Medulla oblongata (tissue), 1 donor: ENCODE measurements around the gene LTBP4.
"Not testable (repeated sequence)": the region's sequence is repeated elsewhere in the genome, so short reads cannot be mapped to it uniquely, and the experiment has no call there.

Source experiments
- DNase-seq: peaks from one replicate; pipeline ENCODE4 v3.0.0-alpha.2; 2015; ENCODE audit errors: extremely low spot score

The LTBP4 gene

GRCh38 chr19:40627486-40628279 lies 26.5 kb downstream of the LTBP4 start:
- DNase-seq = no peak

- DNase-seq = no peak
Measured at GRCh38 chr19:40629346-40629745, 28.2 kb downstream of the LTBP4 start.

- no peak for DNase-seq
Measured at GRCh38 chr19:40630571-40631160, 29.5 kb downstream of the LTBP4 start.

GRCh38 chr19:40632311-40633036 lies 31.3 kb downstream of the LTBP4 start:
- DNase-seq = no peak

- no peak for DNase-seq
Measured at GRCh38 chr19:40633207-40633606, 32.0 kb downstream of the LTBP4 start.

GRCh38 chr19:40638327-40638726 lies 37.2 kb downstream of the LTBP4 start:
- DNase-seq = no peak

GRCh38 chr19:40639638-40639982 lies 38.4 kb downstream of the LTBP4 start:
- no peak for DNase-seq

- DNase-seq = no peak
Measured at GRCh38 chr19:40640744-40641143, 39.6 kb downstream of the LTBP4 start.

- DNase-seq = no peak
Measured at GRCh38 chr19:40641281-40641680, 40.1 kb downstream of the LTBP4 start.

GRCh38 chr19:40642051-40642706 lies 41.0 kb downstream of the LTBP4 start:
- DNase-seq = no peak

- DNase-seq = no peak
Measured at GRCh38 chr19:40642757-40643305, 41.7 kb downstream of the LTBP4 start.

- no peak for DNase-seq
Measured at GRCh38 chr19:40646743-40647254, 45.6 kb downstream of the LTBP4 start.

- not testable (repeated sequence) for DNase-seq
Measured at GRCh38 chr19:40649903-40650675, 48.9 kb downstream of the LTBP4 start.

GRCh38 chr19:40650749-40651305 lies 49.7 kb downstream of the LTBP4 start:
- no peak for DNase-seq

- not testable (repeated sequence) for DNase-seq
Measured at GRCh38 chr19:40652303-40652702, 51.1 kb downstream of the LTBP4 start.

GRCh38 chr19:40655684-40656083 lies 54.5 kb downstream of the LTBP4 start:
- not testable (repeated sequence) for DNase-seq

GRCh38 chr19:40658031-40658430 lies 56.9 kb downstream of the LTBP4 start:
- DNase-seq = no peak

GRCh38 chr19:40659116-40659515 lies 57.9 kb downstream of the LTBP4 start:
- no peak for DNase-seq

- DNase-seq = no peak
Measured at GRCh38 chr19:40659566-40659965, 58.4 kb downstream of the LTBP4 start.

- no peak for DNase-seq
Measured at GRCh38 chr19:40661616-40662015, 60.4 kb downstream of the LTBP4 start.
